ENCODE results near the gene THSD4.

- no peak for TF ChIP-seq EZH2 (IDR thresholded peaks at IDR 0.05; ENCODE audit: borderline replicate concordance, low read length)
- TF ChIP-seq, protein P1, sequence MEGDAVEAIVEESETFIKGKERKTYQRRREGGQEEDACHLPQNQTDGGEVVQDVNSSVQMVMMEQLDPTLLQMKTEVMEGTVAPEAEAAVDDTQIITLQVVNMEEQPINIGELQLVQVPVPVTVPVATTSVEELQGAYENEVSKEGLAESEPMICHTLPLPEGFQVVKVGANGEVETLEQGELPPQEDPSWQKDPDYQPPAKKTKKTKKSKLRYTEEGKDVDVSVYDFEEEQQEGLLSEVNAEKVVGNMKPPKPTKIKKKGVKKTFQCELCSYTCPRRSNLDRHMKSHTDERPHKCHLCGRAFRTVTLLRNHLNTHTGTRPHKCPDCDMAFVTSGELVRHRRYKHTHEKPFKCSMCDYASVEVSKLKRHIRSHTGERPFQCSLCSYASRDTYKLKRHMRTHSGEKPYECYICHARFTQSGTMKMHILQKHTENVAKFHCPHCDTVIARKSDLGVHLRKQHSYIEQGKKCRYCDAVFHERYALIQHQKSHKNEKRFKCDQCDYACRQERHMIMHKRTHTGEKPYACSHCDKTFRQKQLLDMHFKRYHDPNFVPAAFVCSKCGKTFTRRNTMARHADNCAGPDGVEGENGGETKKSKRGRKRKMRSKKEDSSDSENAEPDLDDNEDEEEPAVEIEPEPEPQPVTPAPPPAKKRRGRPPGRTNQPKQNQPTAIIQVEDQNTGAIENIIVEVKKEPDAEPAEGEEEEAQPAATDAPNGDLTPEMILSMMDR (conservative IDR thresholded peaks at IDR 0.05 in 1 of 2, IDR thresholded peaks at IDR 0.05 in 1 of 2; ENCODE audit: extremely low read depth in 1 of 2, insufficient read depth in 1 of 2, low read depth in 1 of 2, low read length in 2 of 2) = no peak
Observed at GRCh38 chr15:71323082-71323481, 207.8 kb downstream of the THSD4 start.
